NT2/D1 (cell line): ENCODE results near the gene PAPPA.

Source experiments
- SUZ12 ChIP-seq: IDR thresholded peaks from 2 replicates; pipeline ENCODE4 v1.6.1; 2011; ENCODE audit not compliant: insufficient read length, insufficient read depth; ENCODE audit errors: extremely low read depth
- YY1 ChIP-seq: IDR thresholded peaks from 2 replicates; pipeline ENCODE4 v1.6.1; 2011; ENCODE audit not compliant: insufficient read length, insufficient read depth

DNA sequence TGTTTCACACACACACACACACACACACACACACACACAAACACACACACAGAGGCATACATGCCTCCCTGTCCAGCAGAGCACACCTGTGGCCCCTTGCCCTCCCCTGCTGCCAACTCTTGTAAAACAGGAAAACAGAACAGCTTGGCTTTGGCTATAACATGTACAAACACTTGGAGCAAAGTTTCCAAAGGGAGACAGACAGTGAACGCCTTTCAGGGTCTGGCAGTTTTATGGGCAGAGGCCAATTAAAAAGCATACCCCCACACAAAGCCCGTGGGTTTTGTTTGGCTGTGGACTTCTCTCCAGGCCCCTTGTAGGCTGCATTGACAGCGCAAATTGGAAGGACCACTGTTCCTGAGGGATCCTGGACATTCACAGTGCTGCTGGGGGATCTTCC is 265.6 kb downstream of the PAPPA start:
- TF ChIP-seq SUZ12 (no peak), YY1 (no peak)
